ENCODE data around the gene SMYD5. TPM values are rescaled to one million over a fixed set of nuclear protein-coding genes. Genes with fewer than 3 reads are reported as not detected.
A peak's percentile ranks its signal among the peaks of the same experiment; 100 is the strongest.

Gene SMYD5
- polyA plus RNA-seq, 3 donors, result 1.6 to 5.2 (median 1.7) TPM

DNA sequence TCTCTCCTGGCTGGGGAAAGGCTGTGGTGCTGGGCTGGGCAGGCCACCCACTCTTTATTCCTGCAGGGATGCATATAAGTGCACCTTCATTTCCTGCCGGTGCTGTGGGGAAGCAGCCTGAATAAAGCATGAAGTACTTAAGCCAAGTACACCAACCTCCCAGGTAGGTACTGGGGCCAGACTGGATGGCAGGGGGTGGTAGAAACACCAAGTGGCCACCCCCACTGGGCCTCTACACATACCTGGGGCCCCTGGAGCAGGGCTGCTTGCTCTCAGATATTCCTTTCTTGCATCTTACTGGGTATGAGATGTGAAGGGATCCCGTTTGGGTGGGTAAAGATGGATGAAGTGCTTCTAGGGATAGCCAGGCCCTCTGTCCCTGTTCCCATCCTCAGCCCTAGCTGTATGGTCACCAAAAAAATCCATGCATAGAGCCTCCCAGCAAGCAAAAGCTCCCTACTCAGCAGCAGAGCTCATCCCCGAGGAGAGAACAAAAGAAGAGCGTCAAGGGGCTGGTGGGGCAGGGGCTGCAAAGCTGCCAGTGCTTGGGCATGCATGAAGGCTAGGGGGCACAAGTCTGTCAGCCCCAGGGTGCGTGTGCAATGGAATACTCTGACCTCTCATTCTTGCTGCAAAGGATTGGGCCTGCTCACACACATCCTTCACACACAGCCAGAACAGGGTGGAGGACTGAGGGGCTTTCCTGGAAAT is 42.0 kb downstream of the SMYD5 start:
- Histone ChIP-seq H3K9me3 (replicated peaks in 1 of 2; ENCODE audit: control insufficient read depth in 1 of 2, insufficient read depth in 1 of 2, low read length in 2 of 2) (no peaks in the 10 kb centered on the region), H3K27me3 (ENCODE audit: control insufficient read depth in 2 of 2, insufficient read depth in 2 of 2, low read length in 2 of 2) (no peaks in the 10 kb centered on the region), H3K79me2 (ENCODE audit: insufficient read depth, low read length) (no peaks in the 10 kb centered on the region), H3K36me3 (replicated peaks in 1 of 2; ENCODE audit: control insufficient read depth in 1 of 2, insufficient read depth in 2 of 2, low read length in 2 of 2) (peaks cover 46 to 82% of the 10 kb centered on the region in 2 donors), H3K4me2 (replicated peaks; ENCODE audit: extremely low read depth, low read length, poor library complexity, severe bottlenecking) (no peak overlapping the region), H3K4me1 (ENCODE audit: control insufficient read depth in 1 of 2, insufficient read depth in 2 of 2, low read length in 2 of 2) (peaks cover 0 to 8% of the 10 kb centered on the region in 2 donors), H2AFZ (ENCODE audit: insufficient read depth, low read depth, low read length, poor library complexity, severe bottlenecking) (no peak overlapping the region), H3K4me3 (replicated peaks in 1 of 3; ENCODE audit: low read depth in 2 of 3, low read length in 3 of 3) (no peak overlapping the region), H3K27ac (ENCODE audit: low read depth in 1 of 2, low read length in 2 of 2) (no peak overlapping the region), H3K9ac (ENCODE audit: insufficient read depth, low read length, poor library complexity, severe bottlenecking) (no peak overlapping the region), H4K20me1 (ENCODE audit: insufficient read depth, low read length) (no peaks in the 10 kb centered on the region)
- intact Hi-C loops (cut with micrococcal nuclease), result no loop called here
- H3K27me3 Mint-ChIP-seq (ENCODE audit: low read depth in 3 of 3), result peaks cover 1% of the 10 kb centered on the region in 3 donors
- TF ChIP-seq, protein P1, sequence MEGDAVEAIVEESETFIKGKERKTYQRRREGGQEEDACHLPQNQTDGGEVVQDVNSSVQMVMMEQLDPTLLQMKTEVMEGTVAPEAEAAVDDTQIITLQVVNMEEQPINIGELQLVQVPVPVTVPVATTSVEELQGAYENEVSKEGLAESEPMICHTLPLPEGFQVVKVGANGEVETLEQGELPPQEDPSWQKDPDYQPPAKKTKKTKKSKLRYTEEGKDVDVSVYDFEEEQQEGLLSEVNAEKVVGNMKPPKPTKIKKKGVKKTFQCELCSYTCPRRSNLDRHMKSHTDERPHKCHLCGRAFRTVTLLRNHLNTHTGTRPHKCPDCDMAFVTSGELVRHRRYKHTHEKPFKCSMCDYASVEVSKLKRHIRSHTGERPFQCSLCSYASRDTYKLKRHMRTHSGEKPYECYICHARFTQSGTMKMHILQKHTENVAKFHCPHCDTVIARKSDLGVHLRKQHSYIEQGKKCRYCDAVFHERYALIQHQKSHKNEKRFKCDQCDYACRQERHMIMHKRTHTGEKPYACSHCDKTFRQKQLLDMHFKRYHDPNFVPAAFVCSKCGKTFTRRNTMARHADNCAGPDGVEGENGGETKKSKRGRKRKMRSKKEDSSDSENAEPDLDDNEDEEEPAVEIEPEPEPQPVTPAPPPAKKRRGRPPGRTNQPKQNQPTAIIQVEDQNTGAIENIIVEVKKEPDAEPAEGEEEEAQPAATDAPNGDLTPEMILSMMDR (IDR thresholded peaks at IDR 0.05), result no peak
- no peaks in the 10 kb centered on the region for H3K9me3 Mint-ChIP-seq
- no peak for DNase-seq
- H3K4me3 Mint-ChIP-seq, result no peak overlapping the region
- peaks cover 11% of the 10 kb centered on the region for H3K4me1 Mint-ChIP-seq
- peak overlapping the region in 3 of 7 donors; percentile 10 to 41 (median 18) for H3K27ac Mint-ChIP-seq
- peaks cover 44 to 56% of the 10 kb centered on the region in 2 donors for H3K36me3 Mint-ChIP-seq
- 95% methylated on average over 2 of the region's 5 CpGs for WGBS (ENCODE audit: insufficient coverage)

DNA sequence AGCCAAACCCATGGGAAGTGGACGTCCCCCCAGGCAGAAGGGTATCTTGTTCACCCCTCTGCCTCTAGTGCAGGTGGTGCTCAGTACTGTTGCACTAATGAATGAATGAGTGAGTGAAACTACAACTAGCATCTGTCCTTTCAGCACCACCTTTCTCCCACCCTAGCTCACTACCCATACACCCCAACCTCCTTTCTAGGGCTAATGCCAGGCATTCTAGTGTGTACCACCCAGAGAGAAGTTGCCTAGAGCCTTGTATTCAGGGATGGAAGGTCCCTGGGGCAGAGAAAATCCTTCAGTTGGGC is 42.5 kb downstream of the SMYD5 start:
- TF ChIP-seq, protein P1 (IDR thresholded peaks at IDR 0.05), result no peak
- Histone ChIP-seq H3K4me2 (replicated peaks; ENCODE audit: extremely low read depth, low read length, poor library complexity, severe bottlenecking) (no peak overlapping the region), H3K27ac (ENCODE audit: low read depth in 1 of 2, low read length in 2 of 2) (no peak overlapping the region), H3K36me3 (replicated peaks in 1 of 2; ENCODE audit: control insufficient read depth in 1 of 2, insufficient read depth in 2 of 2, low read length in 2 of 2) (peaks cover 42 to 81% of the 10 kb centered on the region in 2 donors), H3K9ac (ENCODE audit: insufficient read depth, low read length, poor library complexity, severe bottlenecking) (no peak overlapping the region), H3K9me3 (replicated peaks in 1 of 2; ENCODE audit: control insufficient read depth in 1 of 2, insufficient read depth in 1 of 2, low read length in 2 of 2) (no peaks in the 10 kb centered on the region), H3K79me2 (ENCODE audit: insufficient read depth, low read length) (no peaks in the 10 kb centered on the region), H3K4me3 (replicated peaks in 1 of 3; ENCODE audit: low read depth in 2 of 3, low read length in 3 of 3) (no peak overlapping the region), H2AFZ (ENCODE audit: insufficient read depth, low read depth, low read length, poor library complexity, severe bottlenecking) (no peak overlapping the region), H3K27me3 (ENCODE audit: control insufficient read depth in 2 of 2, insufficient read depth in 2 of 2, low read length in 2 of 2) (no peaks in the 10 kb centered on the region), H4K20me1 (ENCODE audit: insufficient read depth, low read length) (no peaks in the 10 kb centered on the region), H3K4me1 (ENCODE audit: control insufficient read depth in 1 of 2, insufficient read depth in 2 of 2, low read length in 2 of 2) (peaks cover 0 to 8% of the 10 kb centered on the region in 2 donors)
- no peak for DNase-seq
- Mint-ChIP-seq H3K9me3 (no peaks in the 10 kb centered on the region), H3K4me3 (no peak overlapping the region), H3K27me3 (ENCODE audit: low read depth in 3 of 3) (peaks cover 1% of the 10 kb centered on the region in 3 donors), H3K4me1 (peaks cover 11% of the 10 kb centered on the region), H3K36me3 (peaks cover 44 to 56% of the 10 kb centered on the region in 2 donors), H3K27ac (peak overlapping the region in 3 of 7 donors; percentile 10 to 56 (median 18))
- no CpG with 5 or more reads among the region's 1 CpG for WGBS (ENCODE audit: insufficient coverage)
- intact Hi-C loops (cut with micrococcal nuclease), result no loop called here
